A549 (cell line): Measurements from ENCODE around the gene SCAP. TPM values are rescaled to one million over a fixed set of nuclear protein-coding genes. Genes with fewer than 3 reads are reported as not detected.

ENCODE experiments used
- ATAC-seq, 2 experiments: fragments of 200-7000 bp in 1 of 2; fragments of >200 bp in 1 of 2; cut with Nextera tagmentation in 1 of 2; cut with Tn5 transposase in 1 of 2; 3 replicates each; pipeline versions ENCODE4 v1.8.0 to v1.9.1; 2018 to 2020; ENCODE audit warnings: mild to moderate bottlenecking in 1 of 2, moderate library complexity in 1 of 2
- CTCF ChIA-PET: fragments of 300-600 bp; sonication (Branson Sonifier 250); formaldehyde crosslinking; extraction: SDS; loops from one replicate; lab custom pipeline; 2021; ENCODE audit warnings: antibody characterized with exemption, inconsistent platforms; lab: Yijun Ruan, JAX
- POLR2A ChIA-PET: fragments of 350-600 bp; formaldehyde crosslinking; extraction: SDS; loops from one replicate; lab custom pipeline; 2021; ENCODE audit warnings: antibody characterized with exemption, inconsistent platforms; lab: Yijun Ruan, JAX
- DNase-seq, 2 experiments: peaks; one replicate each; pipeline versions ENCODE4 v3.0.0 to v3.0.0-alpha.2; 2011 to 2016; ENCODE audit warnings: low read depth in 1 of 2, low spot score in 1 of 2
- FAIRE-seq: peaks from 2 replicates; lab custom pipeline; 2011; peaks lifted over from hg19 to GRCh38; lab: Jason Lieb, UNC
- H3K27ac ChIP-seq, 2 experiments: fragments of >200 bp; sonication (Bioruptor Twin); formaldehyde crosslinking; 3 replicates each; pipeline ENCODE4 v1.5.1; 2016 to 2017
- H3K4me1 ChIP-seq: fragments of >200 bp; sonication (Bioruptor Twin); formaldehyde crosslinking; 3 replicates; pipeline ENCODE4 v1.6.1; 2016
- H3K4me2 ChIP-seq: fragments of >200 bp; sonication (Bioruptor Twin); formaldehyde crosslinking; 3 replicates; pipeline ENCODE4 v1.6.1; 2016
- H3K4me3 ChIP-seq: fragments of >200 bp; sonication (Bioruptor Twin); formaldehyde crosslinking; 3 replicates; pipeline ENCODE4 v1.5.1; 2016
- H3K9me3 ChIP-seq: fragments of >200 bp; sonication (Bioruptor Twin); formaldehyde crosslinking; 3 replicates; pipeline ENCODE4 v1.6.1; 2016
- ATOH8 ChIP-seq: fragments of 250-450 bp; sonication (Bioruptor Pico); IDR thresholded peaks from 2 replicates; pipeline ENCODE4 v1.5.0; 2020; ENCODE audit warnings: low read depth, mild to moderate bottlenecking, moderate library complexity
- BHLHE40 ChIP-seq: IDR thresholded peaks from 2 replicates; pipeline ENCODE4 v1.6.1; 2012; ENCODE audit warnings: low read depth, low read length, inconsistent platforms
- EHF ChIP-seq: fragments of 250-450 bp; sonication (Bioruptor Pico); IDR thresholded peaks from 2 replicates; pipeline ENCODE4 v1.5.0; 2020; ENCODE audit warnings: mild to moderate bottlenecking
- HDAC2 ChIP-seq: fragments of 200-600 bp; sonication (generic); IDR thresholded peaks from 2 replicates; pipeline ENCODE4 v1.6.1; 2016
- HMGXB4 ChIP-seq: fragments of 250-450 bp; sonication (Bioruptor Pico); IDR thresholded peaks from 2 replicates; pipeline ENCODE4 v1.5.0; 2021; ENCODE audit warnings: mild to moderate bottlenecking, moderate library complexity, borderline replicate concordance
- MYC ChIP-seq: IDR thresholded peaks from 2 replicates; pipeline ENCODE4 v1.6.1; 2012; ENCODE audit warnings: mild to moderate bottlenecking, inconsistent platforms, low read length, improper control_type of control experiment, borderline replicate concordance
- PBX3 ChIP-seq: IDR thresholded peaks from 2 replicates; pipeline ENCODE4 v1.6.1; 2012
- PHF8 ChIP-seq: fragments of 200-600 bp; sonication (generic); IDR thresholded peaks from 2 replicates; pipeline ENCODE4 v1.6.1; 2016; ENCODE audit warnings: low read depth, mild to moderate bottlenecking, antibody characterized with exemption, moderate library complexity, borderline replicate concordance
- POLR2A ChIP-seq: IDR thresholded peaks from 2 replicates; pipeline ENCODE4 v1.6.1; 2012; ENCODE audit warnings: mild to moderate bottlenecking, low read length
- REST ChIP-seq: fragments of 200-600 bp; sonication (generic); IDR thresholded peaks from 2 replicates; pipeline ENCODE4 v1.6.1; 2016; ENCODE audit warnings: antibody characterized with exemption, mild to moderate bottlenecking, moderate library complexity
- RNF2 ChIP-seq: fragments of 200-600 bp; sonication (generic); IDR thresholded peaks from 2 replicates; pipeline ENCODE4 v1.6.1; 2016; ENCODE audit warnings: low read depth, mild to moderate bottlenecking, antibody characterized with exemption, moderate library complexity, borderline replicate concordance
- TP53 ChIP-seq: fragments of 250-450 bp; sonication (Bioruptor Pico); IDR thresholded peaks from 2 replicates; pipeline ENCODE4 v1.5.0; 2021; ENCODE audit warnings: mild to moderate bottlenecking, moderate library complexity
- ZC3H11A ChIP-seq: fragments of 450-650 bp; IDR thresholded peaks from 2 replicates; pipeline ENCODE4 v1.6.1; 2014; ENCODE audit warnings: antibody characterized with exemption, mild to moderate bottlenecking
- ZNF302 ChIP-seq: fragments of 250-450 bp; sonication (Bioruptor Pico); IDR thresholded peaks from 2 replicates; pipeline ENCODE4 v1.9.0; 2021; ENCODE audit warnings: inconsistent platforms, mild to moderate bottlenecking, moderate library complexity
- WGBS: methylation state at CpG from one replicate; pipeline ENCODE4 v1.1.6; 2017; ENCODE audit errors: missing lambda C conversion rate; 5-methylcytosine and 5-hydroxymethylcytosine counted together
- polyA plus RNA-seq, 4 experiments: library from polyadenylated mRNA; depleted of rRNA in 3 of 4; stranded (reverse); fragments of >200 nt; fragmentation: RNase III in 1 of 4; extraction: RNeasy Plus Mini Kit Qiagen cat#74134 plus additional on column Dnase treatment in 1 of 4; gene quantifications; 2 replicates in 3 of 4; 3 replicates in 1 of 4; pipeline ENCODE4 v1.2.3, GENCODE V29; 2011 to 2017

SCAP gene
- polyA plus RNA-seq, 2 of the 4 experiments (the other 2 are of a cell fraction), result 12.9 to 25.9 TPM

GRCh38 chr3:47479826-47480160 lies 4.1 kb upstream of the SCAP start (continued):
- no peak for TF ChIP-seq REST
- TF ChIP-seq HDAC2, result no peak

- ChIA-PET CTCF (interaction anchor here (0.7 to 3.2 kb wide), 3 partner anchors 9 to 311 kb away, joined by 3 to 11 read pairs (median 3); no protein-coding TSS in a partner anchor), POLR2A (interaction anchor here (0.6 kb wide), 1 partner anchor 97 kb away, joined by 4 read pairs; the partner anchor contains the start of gene PTPN23)
- H3K4me1 ChIP-seq, result no peaks in the 10 kb centered on the region; the same call in 2 of the 3 replicates
- no peak overlapping the region for H3K4me3 ChIP-seq
- H3K4me2 ChIP-seq, result no peak overlapping the region
- no peak for ATAC-seq
- no peak for TF ChIP-seq ZC3H11A
- no peak for TF ChIP-seq REST
- no peak for TF ChIP-seq TP53 (CRISPR knock-in tag)
- no peak for TF ChIP-seq HMGXB4
- TF ChIP-seq MYC, result no peak
- TF ChIP-seq PHF8, result no peak
- DNase-seq, result no peak
- no peaks in the 10 kb centered on the region for H3K9me3 ChIP-seq
- H3K27ac ChIP-seq, result no peak overlapping the region
- no peak for FAIRE-seq
Measured at GRCh38 chr3:47478022-47478421, 2.3 kb upstream of the SCAP start.

GRCh38 chr3:47476644-47477199 lies 981 bp upstream of the SCAP start:
- WGBS, result 82% methylated on average over 10 of the region's 11 CpGs
- Histone ChIP-seq H3K27ac (no peak overlapping the region; a peak in 1 of 6 replicates), H3K4me3 (no peak overlapping the region), H3K9me3 (no peaks in the 10 kb centered on the region), H3K4me2 (peak overlapping the region; percentile 77), H3K4me1 (no peaks in the 10 kb centered on the region; the same call in 2 of the 3 replicates)
- no peak for DNase-seq
- TF ChIP-seq RNF2 (no peak), BHLHE40 (no peak), ZNF302 (no peak), ATOH8 (CRISPR knock-in tag) (no peak), PBX3 (no peak), EHF (CRISPR knock-in tag) (no peak), HMGXB4 (no peak), POLR2A (no peak)
- no peak for ATAC-seq
- CTCF ChIA-PET, result interaction anchor here (0.6 to 2.5 kb wide), 13 partner anchors 10 to 362 kb away, joined by 3 to 34 read pairs (median 3); no protein-coding TSS in a partner anchor
- POLR2A ChIA-PET, result no interaction called here
- FAIRE-seq, result no peak
